Tibial nerve (tissue), 4 donors: ENCODE measurements around the gene ADIPOQ. TPM values are rescaled to one million over a fixed set of nuclear protein-coding genes. Genes with fewer than 3 reads are reported as not detected.
A peak's percentile ranks its signal among the peaks of the same experiment; 100 is the strongest.
"Not testable (repeated sequence)": the region's sequence is repeated elsewhere in the genome, so short reads cannot be mapped to it uniquely, and the experiment has no call there.

Source experiments
- DNase-seq, 2 donors: peaks; one replicate each; pipeline ENCODE4 v3.0.0-alpha.2; 2019; ENCODE audit warnings: low spot score in 2 of 2
- H3K27ac ChIP-seq, 4 donors: fragments of 200-600 bp; sonication (generic) in 3 of 4; one replicate each; pipeline ENCODE4 v1.5.1; 2017 to 2019; ENCODE audit warnings: mild to moderate bottlenecking in 1 of 4
- H3K27me3 ChIP-seq, 2 donors: fragments of 200-600 bp; sonication (generic) in 1 of 2; one replicate each; pipeline versions ENCODE4 v1.5.1 to v1.6.0; 2017 to 2019
- H3K36me3 ChIP-seq, 3 donors: fragments of 200-600 bp; sonication (generic); one replicate each; pipeline ENCODE4 v1.5.1; 2018 to 2019
- H3K4me1 ChIP-seq, 4 donors: fragments of 200-600 bp; sonication (generic) in 3 of 4; one replicate each; pipeline ENCODE4 v1.5.1; 2017 to 2019
- H3K4me3 ChIP-seq, 4 donors: fragments of 200-600 bp; sonication (generic) in 3 of 4; one replicate each; pipeline ENCODE4 v1.5.1; 2017 to 2019; ENCODE audit warnings: mild to moderate bottlenecking in 1 of 4, moderate library complexity in 1 of 4
- H3K9me3 ChIP-seq, 4 donors: fragments of 200-600 bp; sonication (generic) in 3 of 4; one replicate each; pipeline ENCODE4 v1.5.1; 2017 to 2019
- CTCF ChIP-seq, 5 experiments: fragments of 200-600 bp in 3 of 5; fragments of 450-650 bp in 2 of 5; sonication (generic) in 3 of 5; IDR thresholded peaks; one replicate each; pipeline ENCODE4 v1.5.1; 2016 to 2019; ENCODE audit warnings: antibody characterized with exemption in 5 of 5, mild to moderate bottlenecking in 3 of 5, moderate library complexity in 2 of 5
- EP300 ChIP-seq, 2 donors: sonication (generic); formaldehyde crosslinking; IDR thresholded peaks; one replicate each; pipeline ENCODE4 v1.6.1; 2017; ENCODE audit warnings: antibody characterized with exemption in 2 of 2, mild to moderate bottlenecking in 1 of 2
- POLR2A ChIP-seq, 2 donors: fragments of 450-650 bp; IDR thresholded peaks; one replicate each; pipeline ENCODE4 v1.6.1; 2017; ENCODE audit warnings: antibody characterized with exemption in 2 of 2, mild to moderate bottlenecking in 2 of 2, moderate library complexity in 2 of 2
- WGBS, 2 donors: methylation state at CpG; one replicate each; pipeline ENCODE4 v1.1.5; 2018; 5-methylcytosine and 5-hydroxymethylcytosine counted together
- total RNA-seq, 4 donors: library from RNA; depleted of rRNA; stranded (reverse); fragments of >200 nt; gene quantifications; one replicate each; pipeline ENCODE4 v1.1.0, GENCODE V29; 2016

Gene ADIPOQ
- total RNA-seq, 4 donors from 2014 or later = 70.8 to 213 (median 172) TPM

- H3K9me3 ChIP-seq = no peaks in the 10 kb centered on the region
Measured at GRCh38 chr3:186869253-186870100, 27.0 kb downstream of the ADIPOQ start.

GRCh38 chr3:186870421-186871201, 28.1 kb downstream of the ADIPOQ start:
- Histone ChIP-seq H3K9me3 (no peaks in the 10 kb centered on the region), H3K27ac (no peak overlapping the region), H3K4me3 (no peak overlapping the region), H3K36me3 (no peaks in the 10 kb centered on the region), H3K27me3 (no peaks in the 10 kb centered on the region), H3K4me1 (peaks cover 0 to 21% (median 0%) of the 10 kb centered on the region in 4 donors)
- TF ChIP-seq CTCF (IDR thresholded peaks at IDR 0.05) = no peak
- TF ChIP-seq EP300 (IDR thresholded peaks at IDR 0.05) = no peak
- TF ChIP-seq POLR2A (IDR thresholded peaks at IDR 0.05) = no peak
- DNase-seq = no peak
- 78 to 86% methylated on average over 5 of the region's 5 CpGs for WGBS, 2 donors

More at GRCh38 chr3:186869253-186870100, 27.0 kb downstream of the ADIPOQ start:
- Histone ChIP-seq H3K27me3 (no peaks in the 10 kb centered on the region), H3K36me3 (no peaks in the 10 kb centered on the region), H3K4me3 (no peak overlapping the region), H3K27ac (no peak overlapping the region), H3K4me1 (peaks cover 0 to 21% (median 0%) of the 10 kb centered on the region in 4 donors)
- WGBS, 2 donors = 26% methylated on average over 2 of the region's 2 CpGs
- DNase-seq = no peak
- TF ChIP-seq EP300 (IDR thresholded peaks at IDR 0.05) = no peak
- no peak for TF ChIP-seq POLR2A (IDR thresholded peaks at IDR 0.05)
- TF ChIP-seq CTCF (IDR thresholded peaks at IDR 0.05) = no peak

GRCh38 chr3:186871403-186871924, 29.0 kb downstream of the ADIPOQ start:
- 78 to 80% methylated on average over 2 of the region's 2 CpGs for WGBS, 2 donors
- H3K36me3 ChIP-seq = no peaks in the 10 kb centered on the region
- peaks cover 0 to 21% (median 0%) of the 10 kb centered on the region in 4 donors for H3K4me1 ChIP-seq
- no peaks in the 10 kb centered on the region for H3K27me3 ChIP-seq
- no peak for DNase-seq
- no peak for TF ChIP-seq POLR2A (IDR thresholded peaks at IDR 0.05)
- no peak for TF ChIP-seq CTCF (IDR thresholded peaks at IDR 0.05)
- peak in 1 of 2 donors; percentile 22 for TF ChIP-seq EP300 (IDR thresholded peaks at IDR 0.05)
- no peaks in the 10 kb centered on the region for H3K9me3 ChIP-seq
- no peak overlapping the region for H3K4me3 ChIP-seq
- H3K27ac ChIP-seq = no peak overlapping the region

GRCh38 chr3:186873796-186874195, 31.3 kb downstream of the ADIPOQ start:
- H3K9me3 ChIP-seq, H3K27ac ChIP-seq, DNase-seq, H3K4me3 ChIP-seq, H3K27me3 ChIP-seq, H3K36me3 ChIP-seq: not testable (repeated sequence)
- H3K4me1 ChIP-seq = peaks cover 0 to 21% (median 0%) of the 10 kb centered on the region in 4 donors
- WGBS, 2 donors = no CpG with 5 or more reads among the region's 30 CpGs

- 92 to 97% methylated on average over 3 to 8 of the region's 24 CpGs for WGBS, 2 donors
- not testable (repeated sequence) for H3K9me3 ChIP-seq, DNase-seq, H3K27ac ChIP-seq, H3K27me3 ChIP-seq, H3K4me3 ChIP-seq, H3K36me3 ChIP-seq
- peaks cover 0 to 19% (median 0%) of the 10 kb centered on the region in 4 donors for H3K4me1 ChIP-seq
Measured at GRCh38 chr3:186874216-186874615, 31.7 kb downstream of the ADIPOQ start.

GRCh38 chr3:186874841-186875240, 32.3 kb downstream of the ADIPOQ start:
- WGBS, 2 donors = 79 to 91% methylated on average over 3 to 4 of the region's 4 CpGs
- not testable (repeated sequence) for H3K9me3 ChIP-seq, H3K27me3 ChIP-seq, H3K36me3 ChIP-seq, H3K27ac ChIP-seq, H3K4me3 ChIP-seq, DNase-seq
- peaks cover 0 to 12% (median 0%) of the 10 kb centered on the region in 4 donors for H3K4me1 ChIP-seq
